OCI-LY1 (cell line): ENCODE data around the gene GOT1.

ENCODE experiments used
- H2AFZ ChIP-seq: fragments of 200-600 bp; sonication (generic), shearing (Covaris generic); 2 replicates; pipeline ENCODE4 v1.6.0; 2014; ENCODE audit warnings: antibody characterized with exemption, mild to moderate bottlenecking, low read length
- H3F3A ChIP-seq: fragments of 200-600 bp; sonication (generic), shearing (Covaris generic); 2 replicates; pipeline ENCODE4 v1.6.0; 2014; ENCODE audit warnings: mild to moderate bottlenecking, antibody characterized with exemption, low read length, moderate library complexity; ENCODE audit not compliant: insufficient read depth
- H3K27ac ChIP-seq: fragments of 200-600 bp; sonication (generic); 2 replicates; pipeline ENCODE4 v1.5.1; 2014; ENCODE audit warnings: low read length, mixed run types, mild to moderate bottlenecking, low read depth; ENCODE audit not compliant: poor library complexity, severe bottlenecking
- H3K27me3 ChIP-seq: fragments of 200-600 bp; sonication (generic); 2 replicates; pipeline ENCODE4 v1.6.0; 2014; ENCODE audit warnings: antibody characterized with exemption, mild to moderate bottlenecking, low read length, moderate library complexity; ENCODE audit not compliant: insufficient read depth
- H3K36me3 ChIP-seq: fragments of 200-600 bp; sonication (generic); 2 replicates; pipeline ENCODE4 v1.6.1; 2014; ENCODE audit warnings: mild to moderate bottlenecking, antibody characterized with exemption, low read length, moderate library complexity, mixed read lengths; ENCODE audit not compliant: insufficient read depth
- H3K4me1 ChIP-seq: fragments of 200-600 bp; sonication (generic); 2 replicates; pipeline ENCODE4 v1.5.1; 2014; ENCODE audit warnings: mild to moderate bottlenecking, low read length, moderate library complexity; ENCODE audit not compliant: insufficient read depth, severe bottlenecking
- H3K4me2 ChIP-seq: fragments of 200-600 bp; sonication (generic), shearing (Covaris generic); 2 replicates; pipeline ENCODE4 v1.6.1; 2014; ENCODE audit warnings: low read length
- H3K4me3 ChIP-seq: fragments of 200-600 bp; sonication (generic); 2 replicates; pipeline ENCODE4 v1.5.1; 2014; ENCODE audit warnings: low read length, low read depth, mild to moderate bottlenecking, mixed read lengths; ENCODE audit not compliant: poor library complexity, severe bottlenecking
- H3K79me2 ChIP-seq: fragments of 200-600 bp; shearing (Covaris generic); 2 replicates; pipeline ENCODE4 v1.6.1; 2016; ENCODE audit warnings: mixed run types, low read length, mixed read lengths; ENCODE audit not compliant: insufficient read depth
- H3K9ac ChIP-seq: fragments of 200-600 bp; sonication (generic), shearing (Covaris generic); 2 replicates; pipeline ENCODE4 v1.6.1; 2014; ENCODE audit warnings: mild to moderate bottlenecking, low read length, mixed read lengths
- H3K9me2 ChIP-seq: fragments of 200-600 bp; sonication (generic), shearing (Covaris generic); 2 replicates; pipeline ENCODE4 v1.6.1; 2014; ENCODE audit warnings: low read depth, mild to moderate bottlenecking, low read length, mixed read lengths
- H3K9me3 ChIP-seq: fragments of 200-600 bp; shearing (Covaris generic); 2 replicates; pipeline ENCODE4 v1.6.1; 2014; ENCODE audit warnings: low read length, mixed read lengths
- H4K20me1 ChIP-seq: fragments of 200-600 bp; sonication (generic), shearing (Covaris generic); 2 replicates; pipeline ENCODE4 v1.6.0; 2016; ENCODE audit warnings: mild to moderate bottlenecking, low read length; ENCODE audit not compliant: insufficient read depth
- CTCF ChIP-seq: fragments of 200-600 bp; sonication (generic), shearing (Covaris generic); IDR thresholded peaks from 2 replicates; pipeline ENCODE4 v1.5.1; 2017; ENCODE audit warnings: mild to moderate bottlenecking, antibody characterized with exemption, low read length, moderate library complexity, mixed read lengths
- EZH2 ChIP-seq: fragments of 200-600 bp; sonication (generic), shearing (Covaris generic); IDR thresholded peaks from 2 replicates; pipeline ENCODE4 v1.8.0; 2017; ENCODE audit warnings: borderline replicate concordance, mixed run types, mild to moderate bottlenecking, antibody characterized with exemption, low read length, moderate library complexity, mixed read lengths

Gene GOT1

GRCh38 chr10:99430451-99431189 is at the start of gene GOT1:
TSS of gene GOT1 (minus strand) at chr10:99430624. CDS start at chr10:99430565, 59 bp downstream.
- Histone ChIP-seq H3K4me1 (peaks cover 14% of the 10 kb centered on the region), H3K9ac (peak within 1 kb of the TSS; percentile 83), H3K27me3 (no peaks in the 10 kb centered on the region), H3K4me2 (peak within 1 kb of the TSS; percentile 96), H3K4me3 (peak within 1 kb of the TSS; percentile 91), H3K36me3 (0 out of 2 replicates have a peak, but pooled peaks cover under 1% of the 10 kb centered on the region), H3K9me2 (no peaks in the 10 kb centered on the region), H2AFZ (no peak within 1 kb of the TSS), H4K20me1 (no peaks in the 10 kb centered on the region), H3K9me3 (no peaks in the 10 kb centered on the region), H3K79me2 (peaks cover 5% of the 10 kb centered on the region; the same call in 1 of the 2 replicates), H3K27ac (peak within 1 kb of the TSS; percentile 43), H3F3A (no peaks in the 10 kb centered on the region)
- TF ChIP-seq EZH2 (no peak), CTCF (no peak)

- Histone ChIP-seq H4K20me1 (no peaks in the 10 kb centered on the region), H3K4me3 (no peak overlapping the region), H3K27me3 (no peaks in the 10 kb centered on the region)
These were observed 39.9 kb upstream of the GOT1 start for GRCh38 chr10:99470327-99470726.

GRCh38 chr10:99467236-99467999 is 37.0 kb upstream of the GOT1 start:
- no peaks in the 10 kb centered on the region for H3F3A ChIP-seq
- no peak overlapping the region for H3K4me3 ChIP-seq
- TF ChIP-seq EZH2 = no peak
- no peaks in the 10 kb centered on the region for H3K9me3 ChIP-seq
- H3K79me2 ChIP-seq = no peaks in the 10 kb centered on the region
- H4K20me1 ChIP-seq = no peaks in the 10 kb centered on the region
- H3K27me3 ChIP-seq = no peaks in the 10 kb centered on the region
- H2AFZ ChIP-seq = no peak overlapping the region
- H3K27ac ChIP-seq = no peak overlapping the region
- H3K4me1 ChIP-seq = no peaks in the 10 kb centered on the region
- H3K9ac ChIP-seq = no peak overlapping the region
- H3K36me3 ChIP-seq = no peaks in the 10 kb centered on the region
- H3K4me2 ChIP-seq = no peak overlapping the region
- no peaks in the 10 kb centered on the region for H3K9me2 ChIP-seq

More at GRCh38 chr10:99470327-99470726, 39.9 kb upstream of the GOT1 start:
- Histone ChIP-seq H3K9me3 (no peaks in the 10 kb centered on the region), H3K9ac (no peak overlapping the region), H3K4me2 (no peak overlapping the region), H3F3A (no peaks in the 10 kb centered on the region), H3K79me2 (no peaks in the 10 kb centered on the region), H3K9me2 (no peaks in the 10 kb centered on the region), H3K27ac (no peak overlapping the region), H3K36me3 (no peaks in the 10 kb centered on the region), H3K4me1 (no peaks in the 10 kb centered on the region), H2AFZ (no peak overlapping the region)
- no peak for TF ChIP-seq EZH2
- TF ChIP-seq CTCF = no peak
